ENCODE data around the gene RIMS4.
"Not testable (repeated sequence)": the region's sequence is repeated elsewhere in the genome, so short reads cannot be mapped to it uniquely, and the experiment has no call there.

Gene RIMS4

GRCh38 chr20:44829688-44830087 is 19.3 kb upstream of the RIMS4 start:
- no peak for DNase-seq

- no peak for DNase-seq
Measured at GRCh38 chr20:44828640-44829039, 18.3 kb upstream of the RIMS4 start.

- DNase-seq: no peak
Measured at GRCh38 chr20:44827401-44827800, 17.1 kb upstream of the RIMS4 start.

GRCh38 chr20:44821576-44821975 is 11.2 kb upstream of the RIMS4 start:
- not testable (repeated sequence) for DNase-seq

- no peak for DNase-seq
Measured at GRCh38 chr20:44819936-44820335, 9.6 kb upstream of the RIMS4 start.

- DNase-seq: no peak
Measured at GRCh38 chr20:44817143-44817910, 7.0 kb upstream of the RIMS4 start.

GRCh38 chr20:44814937-44815336 is 4.6 kb upstream of the RIMS4 start:
- DNase-seq: no peak

- no peak for DNase-seq
Measured at GRCh38 chr20:44811150-44811685, 872 bp upstream of the RIMS4 start.

- DNase-seq: no peak
Measured at GRCh38 chr20:44810061-44810390, 320 bp downstream of the RIMS4 start.

GRCh38 chr20:44809380-44810060 is 826 bp downstream of the RIMS4 start:
- no peak for DNase-seq

- no peak for DNase-seq
Measured at GRCh38 chr20:44807684-44808056, 2.7 kb downstream of the RIMS4 start.

- DNase-seq: no peak
Measured at GRCh38 chr20:44807051-44807683, 3.2 kb downstream of the RIMS4 start.

GRCh38 chr20:44805979-44806620 is 4.2 kb downstream of the RIMS4 start:
- DNase-seq: no peak

- no peak for DNase-seq
Measured at GRCh38 chr20:44805335-44805978, 4.9 kb downstream of the RIMS4 start.

GRCh38 chr20:44803383-44803941 is 6.9 kb downstream of the RIMS4 start:
- DNase-seq: no peak

- no peak for DNase-seq
Measured at GRCh38 chr20:44802702-44803101, 7.6 kb downstream of the RIMS4 start.

GRCh38 chr20:44800391-44801046 is 9.8 kb downstream of the RIMS4 start:
- DNase-seq: no peak

- DNase-seq: no peak
Measured at GRCh38 chr20:44799691-44800090, 10.7 kb downstream of the RIMS4 start.

- DNase-seq: no peak
Measured at GRCh38 chr20:44796758-44797457, 13.4 kb downstream of the RIMS4 start.

- no peak for DNase-seq
Measured at GRCh38 chr20:44796311-44796710, 14.0 kb downstream of the RIMS4 start.

GRCh38 chr20:44795836-44796235 is 14.5 kb downstream of the RIMS4 start:
- DNase-seq: no peak
